ENCODE measurements around the gene SEL1L.
"Not testable (repeated sequence)": the region's sequence is repeated elsewhere in the genome, so short reads cannot be mapped to it uniquely, and the experiment has no call there.

Gene SEL1L

DNA sequence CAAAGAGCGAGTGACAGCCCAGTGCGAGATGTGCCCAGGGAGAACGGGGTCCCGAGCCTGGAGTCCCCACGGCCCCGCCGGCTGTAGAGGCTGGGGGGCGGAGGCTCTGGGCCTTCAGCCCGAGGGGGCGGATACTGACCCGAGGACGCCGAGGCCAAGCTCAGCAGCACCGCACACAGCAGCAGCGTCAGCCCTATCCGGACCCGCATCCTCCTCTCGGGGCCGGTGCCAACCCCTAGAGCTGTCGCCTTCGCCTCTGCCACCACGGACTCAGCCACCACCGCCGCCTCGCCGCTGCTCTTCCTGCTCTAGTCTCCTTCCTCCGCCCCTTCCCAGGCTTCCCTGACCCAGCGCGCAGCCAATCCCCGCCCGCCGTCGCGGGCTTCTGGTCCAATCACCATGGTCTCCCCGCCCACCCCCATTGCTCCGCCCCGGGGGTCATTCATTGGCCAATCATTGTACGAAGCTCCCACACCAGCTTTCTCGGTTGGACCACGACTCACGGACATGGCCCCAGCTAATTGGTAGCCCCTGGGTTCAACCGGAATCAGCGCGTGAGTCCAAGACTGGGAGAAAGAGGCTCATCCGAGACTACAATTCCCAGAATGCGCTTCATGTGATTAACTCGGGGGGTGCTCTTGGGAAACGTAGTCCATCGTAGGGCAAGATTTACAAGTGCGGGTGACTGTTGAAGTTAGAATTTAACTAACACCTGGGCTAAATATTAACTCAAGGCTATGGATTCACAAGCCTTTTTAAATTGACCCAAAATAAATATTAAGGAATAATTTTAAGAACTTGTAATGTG is at the start of gene SEL1L:
TSS of gene SEL1L (minus strand) at position 318 of the 808 bp plus-strand sequence. CDS start at position 209, 109 bp downstream.
- peak; percentile 98 for FAIRE-seq

DNA sequence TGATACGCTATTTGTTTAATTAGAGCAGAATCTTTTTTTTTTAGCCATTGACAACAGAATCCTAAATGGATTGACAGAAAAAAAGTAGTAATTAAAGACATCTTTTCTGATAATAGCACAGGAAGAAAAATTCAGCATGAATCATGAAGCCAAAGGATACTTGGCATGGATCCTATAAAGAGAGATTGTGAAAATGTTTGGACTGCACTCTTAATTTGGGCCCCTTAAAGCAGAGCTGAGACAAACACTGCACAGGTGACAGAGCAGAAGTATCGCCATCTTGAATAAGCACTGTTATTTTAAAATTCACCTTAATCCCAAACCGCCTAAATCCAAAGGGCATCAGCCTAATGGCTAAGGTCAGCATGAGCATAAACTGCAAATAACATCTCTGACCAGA is 48.8 kb upstream of the SEL1L start:
- FAIRE-seq, result no peak

DNA sequence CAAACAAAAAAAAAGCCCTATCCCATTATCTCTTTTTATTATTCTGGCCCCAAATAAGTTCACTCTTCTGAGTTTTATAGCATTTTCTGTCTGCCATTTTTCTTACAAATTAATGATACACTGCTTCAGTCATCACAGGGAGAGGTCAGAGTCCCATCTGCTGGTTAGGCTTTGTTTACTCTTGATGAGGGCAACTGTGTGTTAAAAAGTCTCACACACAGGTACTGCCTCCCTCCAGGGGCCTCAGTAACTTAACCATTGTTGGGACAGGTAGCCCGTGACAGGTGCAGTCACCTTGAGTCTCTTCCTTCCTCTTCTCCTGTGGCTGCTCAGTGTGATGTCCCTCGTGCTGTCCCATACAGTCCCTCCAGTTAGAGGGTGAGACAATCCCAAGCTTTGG is 45.5 kb upstream of the SEL1L start:
- FAIRE-seq, result no peak

DNA sequence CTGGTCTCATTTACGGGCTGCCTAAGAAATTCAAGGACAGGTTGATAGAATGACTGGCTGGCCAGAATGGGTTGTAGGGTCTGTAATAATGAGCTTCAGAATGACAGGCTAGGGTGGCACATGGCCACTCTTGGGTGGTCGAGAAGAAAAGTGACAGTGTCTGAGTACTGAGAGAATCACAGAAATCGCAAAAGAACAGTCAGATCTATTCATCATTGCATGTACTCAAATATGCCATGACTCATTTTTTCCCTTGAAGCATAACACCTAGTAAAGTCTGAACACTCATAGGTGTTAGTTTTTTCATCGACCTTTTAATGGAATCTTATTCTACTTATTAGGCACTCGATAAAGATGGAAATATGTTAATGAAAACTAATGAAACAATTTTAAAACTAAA is 37.8 kb upstream of the SEL1L start:
- FAIRE-seq, result no peak

DNA sequence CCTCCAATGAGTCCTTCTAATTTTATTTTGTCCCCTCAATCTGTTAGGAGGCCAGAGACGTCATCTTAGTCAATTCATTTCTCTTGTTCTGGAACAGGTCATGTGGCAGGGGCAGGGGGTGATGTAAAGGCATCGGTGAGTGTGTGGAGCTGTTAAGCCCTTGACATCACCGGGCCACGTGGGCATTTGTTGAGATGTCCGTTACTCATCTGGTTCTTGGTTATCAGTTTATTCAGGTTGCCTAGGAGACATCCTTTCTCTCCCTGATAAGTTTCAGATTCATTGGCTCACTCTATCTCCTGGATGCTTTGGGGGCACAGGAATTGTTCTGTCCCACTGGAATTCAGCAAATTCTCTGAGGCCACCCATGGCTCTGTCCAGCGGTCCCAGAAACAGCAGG is 33.6 kb upstream of the SEL1L start:
- no peak for FAIRE-seq

DNA sequence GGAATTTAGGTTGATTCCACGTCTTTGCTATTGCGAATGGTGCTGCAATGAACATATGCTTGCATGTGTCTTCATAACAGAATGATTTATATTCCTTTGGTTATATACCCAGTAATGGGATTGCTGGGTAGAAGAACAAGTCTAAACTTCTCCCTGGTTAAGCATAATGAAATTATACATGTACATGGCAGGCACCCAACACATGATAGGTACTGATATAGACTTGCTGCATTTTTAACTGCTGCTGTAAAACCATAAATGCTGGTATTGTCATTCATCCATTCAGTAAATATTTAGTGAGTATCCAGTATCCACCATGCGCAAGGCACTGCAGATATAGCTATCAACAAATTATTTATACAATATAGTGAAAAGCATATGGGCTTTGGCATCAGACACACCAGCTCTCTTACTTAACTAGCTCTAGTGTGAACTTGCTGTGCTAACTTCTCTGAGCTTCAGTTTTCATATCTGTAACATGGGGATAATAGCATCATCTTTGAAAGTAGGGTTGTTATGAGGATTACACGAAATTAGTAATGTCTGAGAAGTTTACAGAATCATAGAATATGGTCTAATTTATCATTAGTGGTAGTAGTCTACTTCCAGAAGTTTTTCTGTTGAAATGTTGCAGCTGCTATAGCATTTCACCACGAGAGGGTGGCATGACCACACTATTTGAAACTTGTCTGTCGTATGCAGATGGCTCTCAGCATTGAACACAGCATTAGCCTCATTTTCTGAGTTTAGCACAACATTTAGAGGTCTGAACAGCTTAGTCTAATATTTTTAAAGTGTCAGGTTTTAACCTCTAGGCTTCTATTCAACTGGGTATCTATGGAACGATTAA is 32.0 kb upstream of the SEL1L start:
- FAIRE-seq, result no peak

DNA sequence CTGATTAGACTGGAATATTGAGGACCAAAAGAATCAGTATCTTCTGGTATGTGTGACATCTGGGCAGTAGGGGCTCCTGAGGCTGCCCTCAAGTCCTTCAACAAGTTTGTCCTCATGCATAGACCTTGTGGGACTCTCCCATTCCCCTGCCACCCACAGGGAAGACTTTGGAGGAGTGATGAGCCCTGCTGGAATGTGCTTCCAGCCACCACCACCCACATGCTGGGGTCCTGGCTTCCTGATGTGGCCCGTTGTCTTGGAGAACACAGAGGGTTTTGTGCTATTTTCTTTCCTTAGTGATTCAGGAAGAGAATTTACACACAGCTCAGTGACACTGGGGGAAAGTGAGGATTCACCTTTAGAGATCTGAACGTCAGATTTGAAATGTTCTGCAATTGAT is 29.2 kb upstream of the SEL1L start:
- no peak for FAIRE-seq

DNA sequence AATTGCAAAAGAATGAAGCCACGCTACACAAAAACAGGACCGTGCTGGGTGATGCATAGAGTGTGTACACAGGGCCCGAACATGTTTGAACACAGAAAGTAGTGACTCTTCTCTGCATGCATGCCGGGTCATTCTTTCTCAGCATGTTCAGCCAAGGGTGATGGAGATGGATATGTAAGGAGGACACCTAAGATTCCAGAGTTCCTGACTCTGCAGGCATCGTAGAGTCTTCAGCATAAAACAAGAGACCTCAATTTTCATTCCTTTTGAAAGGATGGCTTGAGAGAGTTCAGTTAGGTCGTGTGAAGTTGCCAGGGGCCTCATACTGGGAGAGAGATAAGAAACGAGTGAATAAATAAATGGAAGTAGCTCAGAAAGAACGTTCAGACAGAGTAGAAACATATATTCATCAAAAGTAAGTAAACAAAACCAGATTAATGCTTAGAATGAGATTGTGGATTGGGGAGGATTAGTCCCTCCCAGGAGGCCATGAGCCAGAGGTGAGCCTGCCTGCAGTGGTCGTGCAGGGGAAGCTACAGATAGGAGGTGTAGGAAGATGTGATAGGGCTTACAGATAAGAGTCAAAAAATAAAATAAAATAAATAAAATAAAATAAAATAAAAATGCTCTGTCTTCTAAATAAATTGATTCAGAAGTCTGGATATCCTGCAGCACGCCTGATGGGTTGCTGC is 27.6 kb upstream of the SEL1L start:
- FAIRE-seq, result no peak

DNA sequence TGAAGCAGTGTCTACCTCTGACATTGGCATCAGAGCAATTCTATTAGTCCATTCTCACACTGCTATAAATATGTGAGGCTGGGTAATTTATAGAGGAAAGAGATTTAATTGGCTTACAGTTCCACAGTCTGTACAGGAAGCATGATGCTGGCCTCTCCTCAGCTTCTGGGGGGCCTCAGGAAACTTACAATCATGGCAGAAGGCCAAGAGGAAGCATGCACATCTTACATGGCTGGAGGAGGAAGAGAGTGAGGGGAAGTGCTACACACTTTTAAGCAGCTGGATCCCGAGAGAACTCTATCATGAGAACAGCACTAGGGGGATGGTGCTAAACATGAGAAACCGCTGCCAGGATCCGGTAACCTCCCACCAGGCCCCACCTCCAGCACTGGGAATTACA is 25.7 kb upstream of the SEL1L start:
- FAIRE-seq, result no peak

DNA sequence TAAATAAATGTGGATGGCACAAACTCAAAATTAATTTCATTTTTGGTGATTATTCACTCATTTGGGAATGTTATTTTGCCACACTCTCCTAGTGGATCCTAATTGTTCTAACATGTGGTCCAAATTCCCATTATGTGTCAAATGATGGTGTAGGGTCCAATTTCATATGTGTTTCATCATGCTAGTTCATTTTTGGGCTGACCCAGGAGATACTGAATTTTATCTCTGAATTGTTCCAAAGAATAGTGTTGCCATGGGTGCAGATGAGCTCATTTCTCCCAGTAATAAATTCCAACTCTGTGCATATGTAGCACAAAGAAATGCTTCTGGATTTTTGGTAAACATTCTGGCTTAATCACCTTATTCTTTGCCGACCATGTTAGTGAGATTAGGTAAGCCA is 23.5 kb upstream of the SEL1L start:
- no peak for FAIRE-seq

DNA sequence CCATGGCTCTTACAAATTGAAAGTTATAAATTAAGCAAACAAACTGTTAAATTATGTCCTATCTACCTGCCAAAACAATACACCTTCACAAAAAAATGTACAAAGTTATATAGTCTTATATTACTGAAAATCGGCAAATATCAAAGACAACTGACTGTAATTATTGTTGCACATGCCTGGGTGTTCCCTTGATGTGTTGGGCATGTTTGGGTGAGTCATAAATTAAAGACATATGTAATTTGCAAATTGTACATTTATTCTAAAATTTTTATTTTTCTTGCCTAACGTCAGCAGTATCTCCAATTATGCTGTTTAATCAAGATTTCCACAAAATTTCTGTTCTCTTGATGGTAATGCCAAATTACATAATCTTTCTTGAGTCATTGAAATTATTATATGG is 22.0 kb upstream of the SEL1L start:
- FAIRE-seq, result no peak

DNA sequence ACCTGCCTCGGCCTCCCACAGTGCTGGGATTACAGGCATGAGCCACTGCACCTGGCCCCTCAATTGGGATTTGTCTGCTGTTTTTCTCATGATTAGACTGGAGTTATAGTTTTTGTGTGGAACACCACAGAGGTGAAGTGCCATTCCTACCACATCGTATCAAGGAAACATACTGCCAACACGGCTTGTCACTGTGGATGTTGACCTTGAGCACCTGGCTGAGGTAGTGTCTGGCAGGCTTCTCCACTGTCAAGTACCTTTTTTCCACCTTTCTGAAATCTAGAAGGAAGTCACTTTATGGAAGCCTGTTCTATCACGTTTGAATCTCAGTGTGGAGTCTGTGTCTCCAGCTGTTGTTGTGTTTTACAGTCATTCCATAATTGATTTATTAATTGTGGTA is 21.4 kb upstream of the SEL1L start:
- FAIRE-seq, result no peak

DNA sequence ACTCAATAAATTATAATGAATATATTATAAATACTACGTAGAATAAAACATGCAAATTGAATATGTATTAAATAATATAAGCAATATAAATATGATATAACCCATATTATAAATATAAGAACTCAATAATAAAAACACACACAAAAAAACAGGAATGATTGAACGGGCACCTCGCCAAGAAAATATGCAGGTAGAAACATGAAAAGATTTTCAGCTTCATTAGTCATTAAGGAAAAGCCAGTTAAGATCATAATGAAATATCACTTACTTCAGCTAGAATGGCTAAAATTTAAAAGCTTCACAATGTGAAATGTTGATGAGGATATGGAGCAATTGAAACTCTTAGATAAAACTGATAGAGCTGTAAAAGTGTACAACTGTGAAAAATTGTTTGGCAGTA is 17.8 kb upstream of the SEL1L start:
- FAIRE-seq, result no peak

DNA sequence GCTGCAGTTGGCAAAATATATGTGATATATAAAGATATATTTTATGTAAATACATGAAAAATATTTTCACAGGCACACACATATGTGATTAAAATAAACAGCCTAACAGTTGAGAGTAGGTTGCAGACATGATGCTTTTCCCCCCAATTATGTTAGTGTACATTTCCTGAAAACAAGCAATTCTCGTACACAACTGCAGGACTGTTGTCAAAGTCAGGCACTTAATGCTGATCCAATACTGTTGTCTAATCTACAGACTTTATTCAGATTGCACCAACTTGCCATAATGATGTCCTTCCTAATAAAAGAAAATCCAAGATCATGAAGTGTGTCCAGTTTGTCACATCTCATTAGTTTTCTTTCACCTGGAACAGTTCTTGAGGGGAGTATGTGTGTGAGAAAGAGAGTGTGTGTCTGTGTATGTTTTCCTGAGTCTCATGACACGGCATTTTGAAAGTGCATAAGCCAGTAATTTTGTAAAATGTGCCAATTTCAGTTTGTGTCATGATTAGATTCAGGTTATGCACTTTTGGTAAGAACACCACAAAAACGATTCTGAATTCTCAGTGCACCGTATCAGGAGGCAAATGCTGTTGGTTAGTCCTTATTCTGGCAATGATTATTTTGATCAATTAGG is 16.5 kb upstream of the SEL1L start:
- no peak for FAIRE-seq

DNA sequence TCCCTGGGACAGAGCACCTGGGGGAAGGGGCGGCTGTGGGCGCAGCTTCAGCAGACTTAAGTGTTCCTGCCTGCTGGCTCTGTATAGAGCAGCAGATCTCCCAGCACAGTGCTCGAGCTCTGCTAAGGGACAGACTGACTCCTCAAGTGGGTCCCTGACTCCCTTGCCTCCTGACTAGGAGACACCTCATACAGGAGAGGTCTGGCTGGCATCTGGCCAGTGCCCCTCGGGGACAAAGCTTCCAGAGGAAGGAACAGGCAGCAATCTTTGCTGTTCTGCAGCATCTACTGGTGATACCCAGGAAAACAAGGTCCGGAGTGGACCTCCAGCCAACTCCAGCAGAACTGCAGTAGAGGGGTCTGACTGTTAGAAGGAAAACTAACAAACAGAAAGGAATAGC is 7.6 kb upstream of the SEL1L start:
- not testable (repeated sequence) for FAIRE-seq

DNA sequence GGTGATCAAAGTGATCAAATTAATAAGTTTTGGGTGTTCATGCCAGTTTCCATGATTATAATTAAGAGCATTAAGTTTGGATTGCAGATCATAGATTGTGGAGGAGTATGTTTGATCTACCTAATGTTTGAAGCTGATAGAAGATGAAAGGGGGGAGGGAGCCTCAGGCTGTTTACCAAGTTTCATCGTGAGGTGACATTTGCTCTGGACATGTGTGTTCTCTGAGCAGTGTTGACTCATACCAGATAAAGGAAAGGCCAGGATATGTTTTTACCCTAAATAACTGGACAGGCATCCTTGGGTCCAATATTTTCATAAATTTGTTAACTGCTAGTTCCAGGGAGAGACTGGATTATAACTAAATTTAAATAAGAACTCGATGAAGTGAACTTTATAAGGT is 3.5 kb upstream of the SEL1L start:
- FAIRE-seq, result no peak

DNA sequence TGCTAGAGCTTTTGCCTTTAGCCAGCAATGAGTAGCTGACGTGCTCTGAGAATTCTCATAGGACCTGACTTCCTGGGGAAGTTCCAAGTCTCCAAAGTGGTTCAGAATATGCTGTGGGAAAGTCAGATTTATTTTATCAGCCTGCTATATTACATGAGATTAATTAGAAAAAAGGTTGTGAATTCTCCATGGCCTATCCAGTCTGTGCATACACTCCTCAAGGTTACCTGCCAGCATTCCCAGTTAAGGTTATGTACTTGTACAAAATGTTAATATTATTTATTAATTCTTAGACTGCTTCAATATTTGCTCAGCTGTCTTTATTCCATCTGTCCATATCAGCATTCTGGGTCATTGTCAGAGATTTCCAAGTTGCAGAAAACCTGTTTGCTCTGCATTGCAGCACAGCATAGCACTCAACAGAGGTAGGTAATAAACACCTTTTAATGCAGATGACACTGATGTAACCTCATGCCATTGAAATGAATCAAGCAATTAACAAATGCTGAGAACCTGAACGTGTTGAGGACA is 2.7 kb upstream of the SEL1L start:
- FAIRE-seq, result no peak

DNA sequence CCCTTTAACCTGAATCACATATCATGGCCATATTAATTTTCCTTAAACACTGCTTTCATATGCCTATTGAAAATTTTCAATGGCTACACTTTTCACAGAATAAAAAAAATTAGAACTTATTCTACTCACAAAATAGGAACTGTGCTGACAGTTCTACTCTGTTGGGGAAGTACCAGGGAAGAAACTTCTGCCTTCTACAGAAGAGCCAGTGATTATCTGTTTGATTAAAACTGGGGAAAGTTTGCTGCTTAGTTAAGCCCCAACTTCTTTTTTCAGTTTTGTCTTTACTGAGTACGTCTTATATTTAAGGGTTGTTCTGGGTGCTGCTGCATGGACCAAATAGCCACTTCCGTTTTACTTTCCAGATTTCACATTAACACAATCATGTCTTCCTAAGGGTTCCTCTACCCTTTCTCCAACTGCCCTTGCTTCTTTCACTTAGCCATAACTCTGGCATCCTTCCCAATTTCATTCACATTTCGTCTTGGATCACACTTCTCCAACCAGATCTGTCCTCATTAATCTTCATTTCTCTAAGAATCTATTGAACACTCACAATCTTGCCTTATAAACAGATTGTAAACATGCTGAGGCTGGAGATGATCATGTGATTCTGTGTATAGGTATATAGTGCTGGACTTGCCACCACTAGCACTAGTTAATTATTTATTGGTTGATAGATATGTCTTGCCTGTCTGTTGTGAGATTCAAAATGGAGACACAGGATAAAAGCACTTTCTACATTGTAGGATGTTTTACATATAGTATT is 1.9 kb upstream of the SEL1L start:
- no peak for FAIRE-seq

DNA sequence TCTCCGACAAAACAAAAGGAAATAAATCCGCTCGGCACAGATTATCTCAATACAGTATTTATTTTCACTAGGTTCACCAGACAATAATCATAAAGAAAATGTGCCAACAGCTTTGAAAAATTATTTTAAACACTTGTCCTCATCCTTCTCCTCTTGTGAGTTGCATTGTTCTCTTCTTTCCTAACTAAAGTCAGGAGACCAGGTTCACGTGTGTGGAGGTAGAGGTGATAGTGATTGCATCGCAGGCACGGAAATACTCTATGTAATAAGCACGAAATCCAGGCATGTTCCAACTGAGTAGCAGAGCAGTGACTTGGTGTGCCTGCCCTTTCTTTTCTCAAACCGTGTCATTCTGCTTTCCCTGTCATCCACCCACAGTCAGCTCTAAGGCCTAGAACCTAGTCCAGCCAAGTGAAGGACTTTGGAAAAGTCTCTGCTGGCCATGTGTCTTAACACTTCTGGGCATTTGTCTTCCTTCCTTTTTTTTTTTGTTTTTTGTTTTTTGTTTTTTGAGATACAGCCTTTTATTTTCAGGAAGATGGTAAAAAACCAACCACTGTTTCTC is 939 bp upstream of the SEL1L start:
- FAIRE-seq, result no peak

DNA sequence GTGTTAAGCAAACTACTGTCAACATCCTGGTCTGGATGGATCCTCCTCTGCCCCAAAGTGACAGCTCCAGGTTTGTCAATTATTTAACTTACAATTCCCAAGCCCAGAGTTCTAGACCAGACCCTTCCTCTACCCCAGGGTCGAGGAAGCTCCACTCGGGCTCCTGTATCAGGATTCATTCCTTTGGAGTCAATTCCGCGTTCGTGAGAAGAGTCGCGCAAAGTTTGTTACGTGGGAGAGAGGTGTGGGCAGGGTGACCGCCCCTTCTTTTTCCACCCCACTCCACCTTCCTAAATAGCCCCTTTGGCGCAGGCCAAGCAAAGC is 479 bp downstream of the SEL1L start:
- no peak for FAIRE-seq

DNA sequence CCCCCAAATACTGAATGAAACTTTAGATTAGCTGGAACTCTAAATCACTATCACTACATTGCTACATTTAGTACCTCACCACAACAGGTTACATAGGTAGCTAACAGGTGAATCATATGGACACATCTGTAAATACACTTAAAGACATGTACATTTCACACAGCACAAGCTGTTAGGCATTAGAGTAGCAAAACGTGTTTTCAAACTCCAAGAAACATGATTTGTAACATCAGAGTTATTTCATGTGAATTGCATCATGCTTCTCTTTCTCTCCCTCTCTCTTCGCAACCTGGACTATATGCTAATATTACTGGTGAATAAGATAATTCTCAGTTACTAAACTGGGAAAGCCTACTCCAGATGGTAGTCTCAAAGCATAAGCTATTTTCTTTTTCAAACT is 4.3 kb downstream of the SEL1L start:
- FAIRE-seq, result no peak

DNA sequence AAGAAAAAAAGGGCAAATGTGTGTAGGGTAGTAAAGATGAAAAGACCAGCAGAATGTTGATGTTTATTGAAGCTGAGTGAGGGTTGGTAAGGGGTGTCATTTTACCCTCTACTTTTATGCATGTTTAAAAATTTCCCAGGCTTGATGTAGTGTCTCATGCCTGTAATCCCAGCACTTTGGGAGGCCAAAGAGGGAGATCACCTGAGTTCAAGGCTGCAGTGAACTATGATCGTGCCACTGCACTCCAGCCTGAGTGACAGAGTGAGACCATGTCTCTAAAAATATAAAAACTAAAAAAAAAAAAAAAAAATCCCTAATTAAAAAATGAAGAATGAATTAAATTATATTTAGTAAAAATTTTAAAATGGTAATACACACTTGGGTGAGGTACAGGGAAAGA is 8.5 kb downstream of the SEL1L start:
- no peak for FAIRE-seq
